ENCODE data around the gene AXIN1.

DNA sequence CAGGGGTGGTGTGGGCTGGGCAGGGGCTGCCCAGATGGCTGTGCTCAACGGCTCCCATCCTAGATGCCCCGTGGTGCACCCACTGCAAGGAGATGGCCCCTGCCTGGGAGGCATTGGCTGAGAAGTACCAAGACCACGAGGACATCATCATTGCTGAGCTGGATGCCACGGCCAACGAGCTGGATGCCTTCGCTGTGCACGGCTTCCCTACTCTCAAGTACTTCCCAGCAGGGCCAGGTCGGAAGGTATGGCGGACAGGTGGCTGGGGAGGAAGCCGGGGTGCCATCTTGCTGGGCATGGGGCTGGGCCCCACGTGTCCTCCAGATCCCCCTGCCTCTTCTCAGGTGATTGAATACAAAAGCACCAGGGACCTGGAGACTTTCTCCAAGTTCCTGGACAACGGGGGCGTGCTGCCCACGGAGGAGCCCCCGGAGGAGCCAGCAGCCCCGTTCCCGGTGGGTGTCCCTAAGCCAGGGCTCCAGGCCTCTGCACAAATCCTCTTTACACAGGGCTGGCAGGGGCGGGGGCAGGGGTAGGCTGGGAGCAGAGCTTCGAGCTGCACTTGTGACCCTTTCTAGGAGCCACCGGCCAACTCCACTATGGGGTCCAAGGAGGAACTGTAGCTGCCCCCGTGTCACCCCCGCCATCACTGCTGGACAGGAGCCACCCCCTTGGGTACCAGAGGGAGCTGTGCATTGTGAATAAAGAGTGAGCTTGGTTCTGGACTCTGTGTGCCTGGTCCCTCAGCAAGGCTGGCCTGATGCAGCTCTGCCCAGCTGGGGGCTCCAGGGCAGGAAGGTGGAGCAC, 65.8 kb downstream of the AXIN1 start:
- TF ChIP-seq, protein P1, sequence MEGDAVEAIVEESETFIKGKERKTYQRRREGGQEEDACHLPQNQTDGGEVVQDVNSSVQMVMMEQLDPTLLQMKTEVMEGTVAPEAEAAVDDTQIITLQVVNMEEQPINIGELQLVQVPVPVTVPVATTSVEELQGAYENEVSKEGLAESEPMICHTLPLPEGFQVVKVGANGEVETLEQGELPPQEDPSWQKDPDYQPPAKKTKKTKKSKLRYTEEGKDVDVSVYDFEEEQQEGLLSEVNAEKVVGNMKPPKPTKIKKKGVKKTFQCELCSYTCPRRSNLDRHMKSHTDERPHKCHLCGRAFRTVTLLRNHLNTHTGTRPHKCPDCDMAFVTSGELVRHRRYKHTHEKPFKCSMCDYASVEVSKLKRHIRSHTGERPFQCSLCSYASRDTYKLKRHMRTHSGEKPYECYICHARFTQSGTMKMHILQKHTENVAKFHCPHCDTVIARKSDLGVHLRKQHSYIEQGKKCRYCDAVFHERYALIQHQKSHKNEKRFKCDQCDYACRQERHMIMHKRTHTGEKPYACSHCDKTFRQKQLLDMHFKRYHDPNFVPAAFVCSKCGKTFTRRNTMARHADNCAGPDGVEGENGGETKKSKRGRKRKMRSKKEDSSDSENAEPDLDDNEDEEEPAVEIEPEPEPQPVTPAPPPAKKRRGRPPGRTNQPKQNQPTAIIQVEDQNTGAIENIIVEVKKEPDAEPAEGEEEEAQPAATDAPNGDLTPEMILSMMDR (IDR thresholded peaks at IDR 0.05), result no peak
- no peak for TF ChIP-seq POLR2A (IDR thresholded peaks at IDR 0.05)
